DND-41 (cell line): Measurements from ENCODE around the gene TMEM132D.

Experiments used
- ATAC-seq: fragments of 200-7000 bp; cut with Tn5 transposase; 3 replicates; pipeline ENCODE4 v1.9.1; 2021; ENCODE audit warnings: low read depth; ENCODE audit not compliant: insufficient read depth
- DNase-seq: peaks from one replicate; pipeline ENCODE4 v3.0.0-alpha.2; 2020
- H2AFZ ChIP-seq: 2 replicates; pipeline ENCODE4 v1.6.0; 2012; ENCODE audit warnings: low read depth, low read length
- H3K27ac ChIP-seq: 2 replicates; pipeline ENCODE4 v1.5.1; 2012; ENCODE audit warnings: low read length, inconsistent platforms
- H3K27me3 ChIP-seq: fragments of 200-600 bp; sonication (generic); 2 replicates; pipeline ENCODE4 v1.6.0; 2012; ENCODE audit warnings: low read length, mild to moderate bottlenecking, inconsistent platforms; ENCODE audit not compliant: insufficient read depth, poor library complexity
- H3K36me3 ChIP-seq: 2 replicates; pipeline ENCODE4 v1.5.1; 2012; ENCODE audit warnings: low read length, inconsistent platforms; ENCODE audit not compliant: insufficient read depth
- H3K4me1 ChIP-seq: 2 replicates; pipeline ENCODE4 v1.5.1; 2012; ENCODE audit warnings: mild to moderate bottlenecking, low read length; ENCODE audit not compliant: insufficient read depth
- H3K4me2 ChIP-seq: 2 replicates; pipeline ENCODE4 v1.6.0; 2012; ENCODE audit warnings: mild to moderate bottlenecking, moderate library complexity, low read length, inconsistent platforms; ENCODE audit not compliant: insufficient read depth
- H3K4me3 ChIP-seq, 2 experiments: fragments of 200-600 bp in 1 of 2; shearing (Covaris generic) in 1 of 2; 2 replicates each; pipeline ENCODE4 v1.5.1; 2012 to 2016; ENCODE audit warnings: inconsistent platforms in 2 of 2, low read length in 2 of 2, mild to moderate bottlenecking in 2 of 2, low read depth in 1 of 2, moderate library complexity in 1 of 2
- H3K79me2 ChIP-seq: 2 replicates; pipeline ENCODE4 v1.6.0; 2012; ENCODE audit warnings: low read length, inconsistent platforms; ENCODE audit not compliant: insufficient read depth
- H3K9ac ChIP-seq: 2 replicates; pipeline ENCODE4 v1.6.0; 2012; ENCODE audit warnings: low read depth, mild to moderate bottlenecking, inconsistent platforms, low read length, moderate library complexity
- H3K9me3 ChIP-seq: 2 replicates; pipeline ENCODE4 v1.5.1; 2012; ENCODE audit warnings: low read length, moderate library complexity, mild to moderate bottlenecking, inconsistent platforms; ENCODE audit not compliant: insufficient read depth, severe bottlenecking
- H4K20me1 ChIP-seq: 2 replicates; pipeline ENCODE4 v1.6.0; 2012; ENCODE audit warnings: low read length; ENCODE audit not compliant: insufficient read depth
- CTCF ChIP-seq: IDR thresholded peaks from 2 replicates; pipeline ENCODE4 v1.5.1; 2012; ENCODE audit warnings: borderline replicate concordance, low read length, moderate library complexity, mild to moderate bottlenecking; ENCODE audit not compliant: poor library complexity, severe bottlenecking; ENCODE audit errors: extremely low read depth
- EZH2 ChIP-seq: IDR thresholded peaks from 3 replicates; pipeline ENCODE4 v1.6.1; 2012; ENCODE audit warnings: borderline replicate concordance, low read depth, mild to moderate bottlenecking, moderate library complexity, low read length, inconsistent platforms; ENCODE audit not compliant: severe bottlenecking

The TMEM132D gene

GRCh38 chr12:129617849-129618248, 286.0 kb downstream of the TMEM132D start:
- Histone ChIP-seq H3K36me3 (no peaks in the 10 kb centered on the region), H3K27me3 (no peaks in the 10 kb centered on the region), H2AFZ (no peak overlapping the region), H3K27ac (no peak overlapping the region), H3K79me2 (no peaks in the 10 kb centered on the region), H3K4me2 (no peak overlapping the region), H3K9me3 (no peaks in the 10 kb centered on the region), H3K4me1 (no peaks in the 10 kb centered on the region), H4K20me1 (no peaks in the 10 kb centered on the region), H3K4me3 (no peak overlapping the region), H3K9ac (no peak overlapping the region)
- no peak for TF ChIP-seq CTCF
- no peak for TF ChIP-seq EZH2
- DNase-seq (no peak), ATAC-seq (no peak)

DNA sequence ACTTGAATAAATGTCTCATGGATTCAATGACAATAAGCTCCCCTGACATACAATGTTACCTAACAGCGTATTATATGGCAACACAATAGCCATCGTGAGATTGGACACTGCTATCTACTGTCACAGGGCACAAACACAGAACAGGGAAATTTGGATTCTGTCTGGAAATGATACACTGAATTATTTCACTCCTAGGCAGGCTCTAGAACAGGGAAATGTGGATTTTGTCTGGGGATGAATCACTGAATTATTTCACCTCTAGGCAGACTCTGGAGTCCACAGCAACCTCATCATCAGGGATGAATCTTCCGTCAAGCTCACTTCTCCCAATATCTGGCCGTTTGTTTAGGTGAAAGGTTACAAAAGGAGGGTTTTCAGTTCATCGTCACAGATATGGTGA, 288.8 kb downstream of the TMEM132D start:
- Histone ChIP-seq H3K4me2 (no peak overlapping the region), H3K27ac (no peak overlapping the region), H3K9me3 (no peaks in the 10 kb centered on the region), H4K20me1 (no peaks in the 10 kb centered on the region), H3K4me3 (no peak overlapping the region), H2AFZ (no peak overlapping the region), H3K79me2 (no peaks in the 10 kb centered on the region), H3K9ac (no peak overlapping the region), H3K4me1 (no peaks in the 10 kb centered on the region), H3K36me3 (no peaks in the 10 kb centered on the region), H3K27me3 (no peaks in the 10 kb centered on the region)
- no peak for TF ChIP-seq EZH2
- no peak for TF ChIP-seq CTCF
- DNase-seq (no peak), ATAC-seq (no peak)

GRCh38 chr12:129614221-129614885, 289.5 kb downstream of the TMEM132D start:
- Histone ChIP-seq H3K27ac (no peak overlapping the region), H3K4me1 (no peaks in the 10 kb centered on the region), H3K79me2 (no peaks in the 10 kb centered on the region), H3K36me3 (no peaks in the 10 kb centered on the region), H2AFZ (no peak overlapping the region), H3K9ac (no peak overlapping the region), H3K4me3 (no peak overlapping the region), H3K9me3 (no peaks in the 10 kb centered on the region), H3K4me2 (no peak overlapping the region), H4K20me1 (no peaks in the 10 kb centered on the region), H3K27me3 (no peaks in the 10 kb centered on the region)
- TF ChIP-seq EZH2 (no peak), CTCF (no peak)
- no peak for ATAC-seq
- no peak for DNase-seq
